Mucosa of gallbladder (tissue), 1 donor: Measurements from ENCODE around the gene B4GALNT3. TPM values are rescaled to one million over a fixed set of nuclear protein-coding genes. Genes with fewer than 3 reads are reported as not detected.

Experiments used
- DNase-seq: peaks from one replicate; pipeline ENCODE4 v3.0.0-alpha.2; 2020; ENCODE audit warnings: low spot score
- total RNA-seq: library from RNA; stranded (reverse); gene quantifications from one replicate; pipeline ENCODE4 v1.2.1, GENCODE V29; 2021
- donor health status: DM: no; HTN: no; CAD: no.

Gene B4GALNT3
- total RNA-seq, 1 donor from 2014 or later: 26.4 TPM

DNA sequence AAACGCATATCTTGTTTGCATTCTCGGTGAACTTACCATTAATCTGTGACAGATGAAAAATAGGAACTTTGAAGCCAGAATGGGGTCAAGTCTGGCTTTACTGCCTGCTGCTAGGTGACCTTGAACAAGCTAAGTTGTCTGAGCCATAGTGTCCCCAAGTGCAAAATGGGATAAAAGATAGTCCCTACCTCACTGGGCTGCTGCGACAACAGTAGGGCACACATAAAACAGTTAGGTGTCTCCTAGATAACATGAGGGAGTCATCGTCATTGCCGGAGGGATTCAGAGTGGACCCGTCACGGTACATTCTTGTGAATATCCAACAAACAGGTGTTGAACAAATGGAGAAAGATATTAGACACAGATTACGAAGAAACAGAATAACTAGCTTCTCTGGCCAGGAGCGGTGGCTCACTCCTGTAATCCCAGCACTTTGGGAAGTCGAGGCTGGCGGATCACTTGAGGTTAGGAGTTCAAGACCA, 132.3 kb downstream of the B4GALNT3 start:
- DNase-seq: no peak

DNA sequence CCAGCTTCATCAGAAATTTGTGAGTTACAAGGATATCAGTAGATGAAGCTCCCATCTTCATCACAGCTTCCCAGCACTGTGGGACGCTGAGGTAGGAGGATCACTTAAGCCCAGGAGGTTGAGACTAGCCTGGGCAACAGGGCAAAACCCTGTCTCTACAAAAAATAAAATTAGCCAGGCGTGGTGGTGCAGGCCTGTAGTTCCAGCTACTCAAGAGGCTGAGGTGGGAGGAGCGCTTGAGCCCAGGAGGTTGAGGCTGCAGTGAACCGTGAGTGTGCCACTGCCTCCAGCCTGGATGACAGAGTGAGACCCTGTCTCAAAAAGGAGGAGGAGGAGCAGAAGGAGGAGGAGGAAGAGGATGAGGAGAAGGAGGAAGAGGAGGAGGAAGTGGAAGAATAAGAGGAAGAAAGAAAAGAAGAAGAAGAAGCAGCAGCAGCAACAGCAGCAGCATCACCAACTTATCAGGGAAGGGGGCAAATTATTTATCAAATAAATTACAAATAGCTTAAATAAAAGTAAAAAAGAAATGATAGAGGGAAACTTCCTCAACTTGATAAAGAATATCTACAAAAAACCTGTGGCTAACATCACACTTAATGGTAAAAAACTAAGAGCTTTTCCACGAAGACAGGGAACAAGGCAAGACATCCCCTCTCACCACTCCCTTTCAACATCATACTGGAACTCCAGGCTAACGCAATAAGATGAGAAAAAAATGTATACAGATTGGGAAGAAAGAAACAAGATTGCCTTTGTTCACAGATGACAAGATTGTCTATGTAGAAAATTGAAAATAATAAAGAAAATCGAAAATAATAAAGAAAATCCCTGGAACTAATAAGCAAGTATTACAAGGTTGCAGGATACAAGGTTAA, 133.9 kb downstream of the B4GALNT3 start:
- no peak for DNase-seq

DNA sequence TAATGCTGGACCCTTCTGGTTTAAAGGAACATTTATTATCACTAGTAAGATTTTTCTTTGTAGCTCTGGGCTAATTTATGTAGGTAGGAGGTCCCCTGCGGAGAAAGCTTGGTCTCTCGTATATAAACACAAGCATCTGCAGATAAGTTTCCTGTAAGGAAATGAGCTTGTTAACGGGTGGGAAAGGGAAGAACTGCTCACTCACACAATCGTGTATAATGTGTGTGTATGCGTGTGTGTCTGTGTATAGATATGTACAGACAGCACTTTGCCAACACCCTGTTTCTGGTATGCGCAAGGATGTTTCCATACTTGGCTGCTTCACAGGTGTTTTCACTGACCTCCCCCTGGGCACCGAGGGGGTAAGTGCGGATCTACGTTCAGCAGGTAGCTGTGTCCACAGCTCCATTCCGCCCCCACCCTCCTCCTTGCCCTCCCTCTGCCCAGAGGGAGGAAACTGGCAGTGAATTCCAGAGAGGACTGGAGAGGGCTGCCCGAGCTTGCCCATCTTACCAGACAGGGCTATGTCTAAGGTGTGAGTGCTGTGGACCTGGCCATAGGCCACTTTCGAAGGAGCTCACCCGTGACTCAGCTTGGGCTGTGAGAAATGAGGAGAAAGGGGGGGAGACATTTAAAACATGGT, 138.3 kb downstream of the B4GALNT3 start:
- DNase-seq: no peak

DNA sequence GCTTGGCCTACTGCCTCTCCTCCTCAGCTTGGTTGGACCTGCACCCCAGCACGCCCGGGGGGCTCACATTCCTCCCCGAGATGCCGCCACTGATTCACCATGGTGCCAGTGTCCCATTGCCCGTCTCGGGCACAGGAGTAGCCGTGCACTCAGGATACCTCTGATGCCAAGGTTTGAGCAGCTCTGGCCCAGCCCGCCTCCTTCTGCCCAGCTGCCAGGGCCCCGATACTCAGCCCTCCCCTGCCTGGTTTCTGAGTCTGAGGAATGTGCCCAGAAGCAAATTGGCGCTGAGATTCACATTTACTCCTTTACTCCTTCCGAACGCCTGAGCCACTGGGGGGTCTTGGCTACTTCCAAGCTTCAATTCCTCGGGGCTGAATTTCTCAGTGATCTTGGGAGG, 140.0 kb downstream of the B4GALNT3 start:
- no peak for DNase-seq

DNA sequence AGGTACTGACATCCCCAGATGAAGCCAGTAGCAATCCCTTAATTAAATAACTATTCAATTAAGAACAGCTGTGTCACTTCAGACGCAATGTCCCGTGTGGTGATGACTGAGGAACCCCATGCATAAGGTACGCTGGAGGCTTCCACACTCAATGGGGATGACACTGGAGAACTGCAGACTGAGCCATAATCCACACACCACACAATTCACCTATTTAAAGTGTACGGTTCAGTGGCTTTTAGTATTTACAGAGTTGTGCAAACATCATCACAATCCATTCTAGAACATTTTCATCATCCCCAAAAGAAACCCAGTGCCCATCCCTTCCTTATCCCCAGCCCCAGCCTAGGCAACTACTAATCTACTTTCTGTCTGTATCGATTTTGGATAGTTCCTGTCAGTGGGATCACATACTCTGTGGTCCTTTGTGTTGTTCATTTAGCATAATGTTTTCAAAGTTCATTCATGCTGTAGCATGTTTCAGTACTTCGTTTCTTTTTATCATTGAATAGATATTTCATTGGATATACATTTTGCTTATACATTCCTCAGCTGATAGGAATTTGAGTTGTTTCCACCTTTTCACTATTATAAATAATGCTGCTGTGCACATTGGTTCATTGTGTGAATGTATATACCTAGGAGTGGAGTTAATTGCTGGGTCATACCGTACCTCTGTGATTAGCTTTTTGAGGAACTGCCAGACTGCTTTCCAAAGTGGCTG, 142.4 kb downstream of the B4GALNT3 start:
- DNase-seq: no peak

DNA sequence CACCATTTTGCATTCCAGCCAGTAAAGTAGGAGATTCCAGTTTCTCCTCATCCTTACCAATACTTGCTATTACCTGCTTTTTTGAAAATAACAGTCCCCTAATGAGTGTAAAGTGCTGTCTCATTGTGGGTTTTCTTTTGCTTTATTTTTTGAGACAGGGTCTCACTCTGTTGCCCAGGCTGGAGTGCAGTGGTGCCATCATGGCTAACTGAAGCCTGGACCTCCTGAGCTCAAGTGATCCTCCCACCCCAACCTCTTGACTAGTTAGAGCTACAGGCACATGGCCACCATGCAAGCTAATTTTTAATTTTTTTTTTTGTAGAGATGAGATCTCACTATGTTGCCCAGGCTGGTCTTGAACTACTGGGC, 142.9 kb downstream of the B4GALNT3 start:
- no peak for DNase-seq

DNA sequence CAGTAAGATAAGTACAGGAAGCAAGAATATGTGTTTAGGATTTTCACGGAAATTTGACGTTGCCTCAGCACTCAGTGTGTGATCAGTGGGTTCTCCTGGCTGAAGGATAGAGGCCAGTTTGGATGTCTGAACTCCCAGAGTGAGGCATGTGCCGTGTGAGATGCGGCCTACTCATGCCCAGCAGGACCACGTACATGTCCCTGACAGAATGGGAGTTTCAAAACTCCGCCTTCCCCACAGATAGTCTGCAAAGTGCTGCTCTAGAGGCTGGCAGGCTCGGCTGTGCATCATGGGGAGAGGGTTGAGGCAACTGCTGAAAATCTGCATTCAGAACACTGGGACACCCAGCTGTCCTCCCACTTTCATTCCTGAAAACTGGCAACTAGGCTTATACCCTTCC, 145.2 kb downstream of the B4GALNT3 start:
- DNase-seq: no peak

DNA sequence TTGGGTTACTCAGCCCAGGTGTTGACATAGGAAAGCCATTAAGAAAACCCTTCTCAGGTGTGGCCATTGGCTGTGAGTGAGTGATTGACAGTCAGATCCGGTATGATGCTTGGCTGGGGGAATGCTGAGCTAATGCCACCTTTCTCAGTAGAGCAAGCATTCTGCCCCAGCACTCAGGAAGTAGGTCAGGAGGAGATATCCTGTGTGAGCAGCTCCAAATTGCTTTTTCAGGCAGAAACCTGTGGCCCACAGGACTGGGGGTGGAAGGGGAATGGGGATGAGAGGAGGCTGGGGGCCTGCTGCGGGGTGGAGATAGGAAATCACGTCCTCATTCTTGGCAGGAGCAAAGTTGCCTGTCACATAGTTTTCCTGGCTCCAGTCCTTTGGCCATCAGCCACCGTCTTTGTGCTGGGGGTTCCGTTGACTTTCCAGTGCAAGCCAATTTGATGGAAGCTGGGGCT, 147.8 kb downstream of the B4GALNT3 start:
- no peak for DNase-seq

DNA sequence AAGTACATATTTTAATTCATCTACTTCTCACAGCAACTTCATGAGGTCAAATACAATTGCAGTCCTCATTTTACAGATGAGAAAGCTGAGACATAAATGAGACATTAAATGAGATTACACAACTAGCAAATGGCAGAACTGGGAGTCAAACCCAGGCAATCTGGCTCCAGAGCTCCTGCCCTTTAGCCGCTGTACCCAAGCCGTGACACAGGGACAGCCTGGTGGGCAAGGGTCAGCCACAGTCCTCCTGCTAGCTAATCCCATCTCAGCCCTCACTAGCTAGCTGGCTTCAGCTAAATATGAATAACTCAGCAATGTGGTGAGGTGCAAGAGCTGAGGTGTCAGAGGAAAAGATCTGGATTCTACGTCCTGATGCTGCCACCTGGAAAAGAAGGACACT, 148.7 kb downstream of the B4GALNT3 start:
- no peak for DNase-seq

DNA sequence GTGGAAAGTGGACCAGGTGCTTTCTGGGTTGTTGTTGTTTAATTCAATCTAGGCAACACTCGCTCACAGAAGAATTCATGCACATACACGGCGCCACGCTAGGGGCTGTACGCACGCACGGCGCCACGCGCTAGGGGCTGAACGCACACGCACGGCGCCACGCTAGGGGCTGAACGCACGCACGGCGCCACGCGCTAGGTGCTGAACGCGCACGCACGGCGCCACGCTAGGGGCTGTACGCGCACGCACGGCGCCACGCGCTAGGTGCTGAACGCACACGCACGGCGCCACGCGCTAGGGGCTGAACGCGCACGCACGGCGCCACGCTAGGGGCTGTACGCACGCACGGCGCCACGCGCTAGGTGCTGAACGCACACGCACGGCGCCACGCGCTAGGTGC, 149.2 kb downstream of the B4GALNT3 start:
- no peak for DNase-seq

DNA sequence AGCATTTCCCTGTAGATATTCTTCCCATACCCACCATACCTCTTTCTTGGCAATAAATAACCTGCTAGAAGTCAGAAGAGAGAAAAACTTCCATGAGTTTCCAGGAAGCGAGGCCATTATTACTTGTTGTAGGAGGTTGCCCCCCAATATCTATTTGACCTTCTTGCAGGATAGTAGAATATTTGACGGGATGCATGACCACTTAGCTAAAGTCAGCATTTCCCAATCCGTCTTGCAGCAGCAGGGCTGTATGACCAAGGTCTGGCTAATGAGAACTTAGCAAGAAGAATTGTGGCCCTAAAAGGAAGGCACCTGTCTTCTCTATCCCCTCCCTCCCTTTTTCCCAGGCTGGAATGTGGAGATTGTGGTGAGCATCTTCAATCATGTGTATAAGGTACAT, 152.0 kb downstream of the B4GALNT3 start:
- no peak for DNase-seq

DNA sequence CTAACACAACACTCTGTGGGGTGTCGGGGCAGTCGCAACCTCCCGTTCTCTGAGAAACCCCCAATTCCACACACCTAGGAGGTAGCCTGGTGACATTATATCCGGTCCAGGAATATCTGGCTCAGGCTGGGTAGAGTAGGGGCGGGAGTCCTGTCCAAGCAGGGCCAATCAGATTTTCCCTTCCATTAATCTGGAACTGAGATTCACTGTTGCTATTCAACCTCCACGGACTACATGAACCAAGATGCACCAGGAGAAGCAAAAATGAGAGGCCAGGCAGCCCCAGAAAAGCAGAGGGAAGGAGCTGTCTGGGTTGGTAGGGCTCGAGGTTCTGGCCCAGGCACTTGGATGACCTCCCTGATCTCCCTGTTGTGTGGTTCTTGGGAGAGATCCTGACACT, 152.6 kb downstream of the B4GALNT3 start:
- DNase-seq: no peak

DNA sequence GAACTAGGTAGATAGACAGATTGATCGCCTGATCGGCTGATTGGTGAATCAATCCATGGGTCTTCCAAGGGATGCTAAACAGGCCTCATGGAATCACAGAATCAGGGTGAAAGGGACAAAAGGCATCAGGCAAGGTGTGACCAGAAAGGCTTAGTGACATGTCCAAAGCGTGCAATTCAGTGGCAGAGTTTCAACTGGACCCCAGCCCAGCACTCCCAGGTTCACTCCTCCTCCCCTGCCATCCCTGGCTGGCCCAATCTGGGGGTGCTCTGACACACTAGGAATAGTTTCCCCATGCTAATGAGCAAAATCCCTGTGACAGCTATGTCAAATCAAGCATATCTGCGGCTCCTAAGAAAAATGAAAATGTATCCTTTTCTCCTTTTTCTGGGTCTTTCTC, 153.1 kb downstream of the B4GALNT3 start:
- no peak for DNase-seq

Other genes with a start within 250 kb of the B4GALNT3 start
- gene SLC6A12, start 245.8 kb upstream of the B4GALNT3 start, total RNA-seq: 1.2 TPM
- 0.40 TPM for gene SLC6A13, start 197.1 kb upstream of the B4GALNT3 start, total RNA-seq
- gene KDM5A, start 70.6 kb upstream of the B4GALNT3 start, total RNA-seq: 75.2 TPM
- 5.3 TPM for gene CCDC77, start 58.3 kb upstream of the B4GALNT3 start, total RNA-seq
- gene NINJ2, start 203.5 kb downstream of the B4GALNT3 start, total RNA-seq: 1.7 TPM